Measurements from ENCODE around the gene C11orf16.

DNA sequence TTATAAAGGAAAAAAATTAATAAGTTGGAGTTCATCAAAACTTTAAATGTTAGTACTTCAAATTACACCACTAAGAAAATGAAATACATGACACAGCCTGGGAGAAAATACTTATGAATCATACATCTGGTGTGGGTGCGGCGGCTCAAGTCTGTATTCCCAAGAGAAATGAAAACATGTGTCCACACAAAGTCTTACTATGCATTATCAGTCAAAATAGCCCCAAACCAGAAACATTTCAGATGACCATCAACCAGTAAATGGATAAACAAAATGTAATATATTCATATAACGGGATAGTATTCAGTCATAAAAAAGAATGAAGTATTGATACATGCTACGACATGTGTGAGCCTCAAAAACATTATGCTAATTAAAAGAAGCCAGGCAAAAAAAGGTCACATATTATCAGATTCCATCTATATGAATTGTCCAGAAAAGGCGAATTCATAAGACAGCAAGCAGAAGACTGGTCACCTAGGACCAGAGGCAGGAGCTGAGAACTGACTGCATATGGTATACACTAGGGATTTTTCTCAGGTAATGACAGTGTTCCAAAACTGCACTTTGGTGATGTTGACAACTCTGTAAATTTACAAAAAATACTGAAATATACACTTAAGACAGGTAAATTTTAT is 27.1 kb downstream of the C11orf16 start:
- TF ChIP-seq, protein P1, sequence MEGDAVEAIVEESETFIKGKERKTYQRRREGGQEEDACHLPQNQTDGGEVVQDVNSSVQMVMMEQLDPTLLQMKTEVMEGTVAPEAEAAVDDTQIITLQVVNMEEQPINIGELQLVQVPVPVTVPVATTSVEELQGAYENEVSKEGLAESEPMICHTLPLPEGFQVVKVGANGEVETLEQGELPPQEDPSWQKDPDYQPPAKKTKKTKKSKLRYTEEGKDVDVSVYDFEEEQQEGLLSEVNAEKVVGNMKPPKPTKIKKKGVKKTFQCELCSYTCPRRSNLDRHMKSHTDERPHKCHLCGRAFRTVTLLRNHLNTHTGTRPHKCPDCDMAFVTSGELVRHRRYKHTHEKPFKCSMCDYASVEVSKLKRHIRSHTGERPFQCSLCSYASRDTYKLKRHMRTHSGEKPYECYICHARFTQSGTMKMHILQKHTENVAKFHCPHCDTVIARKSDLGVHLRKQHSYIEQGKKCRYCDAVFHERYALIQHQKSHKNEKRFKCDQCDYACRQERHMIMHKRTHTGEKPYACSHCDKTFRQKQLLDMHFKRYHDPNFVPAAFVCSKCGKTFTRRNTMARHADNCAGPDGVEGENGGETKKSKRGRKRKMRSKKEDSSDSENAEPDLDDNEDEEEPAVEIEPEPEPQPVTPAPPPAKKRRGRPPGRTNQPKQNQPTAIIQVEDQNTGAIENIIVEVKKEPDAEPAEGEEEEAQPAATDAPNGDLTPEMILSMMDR (IDR thresholded peaks at IDR 0.05 in 2 of 3, conservative IDR thresholded peaks at IDR 0.05 in 1 of 3; ENCODE audit: borderline replicate concordance in 1 of 3, insufficient read depth in 1 of 3, low read depth in 2 of 3, low read length in 2 of 3), result no peak
- TF ChIP-seq SP1 (IDR thresholded peaks at IDR 0.05; ENCODE audit: low read depth), result no peak
